T-cell (primary cell): ENCODE data around the gene CDK1. TPM values are rescaled to one million over a fixed set of nuclear protein-coding genes. Genes with fewer than 3 reads are reported as not detected.

ENCODE experiments used
- ATAC-seq, 4 experiments: fragments of 200-7000 bp in 3 of 4; fragments of 150-1000 bp in 1 of 4; cut with Tn5 transposase; replicated peaks in 1 of 4; 1 replicate in 3 of 4; 2 replicates in 1 of 4; pipeline ENCODE4 v1.10.0; 2021; ENCODE audit warnings: moderate library complexity in 3 of 4, mild to moderate bottlenecking in 2 of 4, moderate number of reproducible peaks in 1 of 4
- CTCF ChIA-PET, 2 donors: fragments of 300-600 bp; sonication (Branson Sonifier 250); formaldehyde crosslinking; loops; one replicate each; lab custom pipeline; 2022; ENCODE audit warnings: antibody characterized with exemption in 2 of 2; lab: Charles Lee
- POLR2A ChIA-PET, 2 donors: fragments of 300-600 bp; sonication (Branson Sonifier 250); formaldehyde crosslinking; loops; one replicate each; lab custom pipeline; 2022; ENCODE audit warnings: antibody characterized with exemption in 2 of 2; lab: Charles Lee
- DNase-seq, 35 experiments: peaks; one replicate each; pipeline versions ENCODE4 v3.0.0 to v3.0.0-alpha.2; 2013 to 2023
- H3K27ac ChIP-seq: one replicate; pipeline ENCODE4 v1.5.1; 2013; ENCODE audit warnings: low read length
- H3K27me3 ChIP-seq, 2 experiments: replicated peaks in 1 of 2; 1 replicate in 1 of 2; 2 replicates in 1 of 2; pipeline versions ENCODE4 v1.6.1 to v1.7.0; 2013; ENCODE audit warnings: low read length in 1 of 2, mixed read lengths in 1 of 2; ENCODE audit not compliant: control insufficient read depth in 2 of 2, insufficient read depth in 2 of 2; ENCODE audit errors: extremely low read depth in 1 of 2
- H3K36me3 ChIP-seq, 2 donors: 1 replicate in 1 of 2; 2 replicates in 1 of 2; pipeline versions ENCODE4 v1.6.1 to v1.7.0; 2013; ENCODE audit warnings: low read length in 1 of 2; ENCODE audit not compliant: control insufficient read depth in 2 of 2, insufficient read depth in 1 of 2; ENCODE audit errors: extremely low read depth in 1 of 2
- H3K4me1 ChIP-seq, 2 experiments: 1 replicate in 1 of 2; 2 replicates in 1 of 2; pipeline versions ENCODE4 v1.6.1 to v1.7.0; 2013; ENCODE audit warnings: low read length in 2 of 2, mixed read lengths in 1 of 2; ENCODE audit not compliant: insufficient read depth in 2 of 2, control insufficient read depth in 1 of 2; ENCODE audit errors: extremely low read depth in 1 of 2
- H3K4me3 ChIP-seq, 2 donors: 1 replicate in 1 of 2; 2 replicates in 1 of 2; pipeline versions ENCODE4 v1.5.1 to v1.7.0; 2013; ENCODE audit warnings: mild to moderate bottlenecking in 2 of 2, low read length in 1 of 2, moderate library complexity in 1 of 2; ENCODE audit not compliant: control insufficient read depth in 1 of 2; ENCODE audit errors: extremely low read depth in 1 of 2
- H3K9me3 ChIP-seq: 2 replicates; pipeline ENCODE4 v1.7.0; 2013
- H3K27ac Mint-ChIP-seq, 2 donors: one replicate each; pipeline ENCODE4 v1.8.0; 2020 to 2021; ENCODE audit warnings: mild to moderate bottlenecking in 2 of 2, mixed read lengths in 2 of 2
- H3K27me3 Mint-ChIP-seq, 2 donors: one replicate each; pipeline ENCODE4 v1.8.0; 2021 to 2022; ENCODE audit warnings: mixed read lengths in 2 of 2
- H3K36me3 Mint-ChIP-seq: one replicate; pipeline ENCODE4 v1.8.0; 2021; ENCODE audit warnings: mixed read lengths
- H3K4me1 Mint-ChIP-seq, 3 donors: one replicate each; pipeline ENCODE4 v1.8.0; 2020 to 2022; ENCODE audit warnings: mixed read lengths in 3 of 3, mild to moderate bottlenecking in 1 of 3
- H3K4me3 Mint-ChIP-seq, 3 donors: one replicate each; pipeline ENCODE4 v1.8.0; 2020 to 2022; ENCODE audit warnings: mild to moderate bottlenecking in 3 of 3, mixed read lengths in 3 of 3, moderate library complexity in 3 of 3
- H3K9me3 Mint-ChIP-seq, 3 donors: one replicate each; pipeline ENCODE4 v1.8.0; 2020 to 2022; ENCODE audit warnings: mixed read lengths in 3 of 3
- WGBS: methylation state at CpG from one replicate; pipeline ENCODE4 v1.1.5; 2013; ENCODE audit warnings: missing lambda C conversion rate; ENCODE audit not compliant: insufficient coverage; 5-methylcytosine and 5-hydroxymethylcytosine counted together
- total RNA-seq, 35 experiments: library from RNA in 6 of 35; stranded (reverse) in 6 of 35; fragments of 120-200 nt in 1 of 35; gene quantifications; one replicate each; pipeline versions ENCODE4 v1.2.1 to v1.2.4 and lab custom pipeline; 2013 to 2026

CDK1 gene
- total RNA-seq, 5 donors from 2014 or later (not counting 1 experiment from before 2014, with no cell fraction given) = 1.2 to 2.0 (median 1.6) TPM

DNA sequence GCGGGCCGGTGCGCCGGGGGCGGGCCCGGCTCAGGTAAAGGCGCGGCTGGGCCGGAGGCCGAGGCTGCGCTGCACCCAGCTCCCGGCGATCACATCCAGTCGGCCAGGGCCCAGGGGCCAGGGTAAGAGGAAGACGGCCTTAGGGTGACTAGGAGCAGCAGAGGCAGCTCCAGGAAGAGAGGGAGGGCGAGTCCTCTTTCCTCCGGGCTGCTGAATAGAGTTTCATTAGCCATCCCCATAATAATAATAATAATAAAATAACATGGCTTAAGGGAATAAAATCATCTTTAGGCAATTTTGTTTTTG, 44.8 kb upstream of the CDK1 start:
- Mint-ChIP-seq H3K4me3 (peak overlapping the region; percentile 72 to 96 (median 80)), H3K9me3 (no peaks in the 10 kb centered on the region), H3K27ac (peak overlapping the region in 1 of 2 donors; percentile 48), H3K36me3 (no peaks in the 10 kb centered on the region), H3K4me1 (peaks cover 38 to 45% (median 42%) of the 10 kb centered on the region in 3 donors), H3K27me3 (peaks cover 0 to 5% of the 10 kb centered on the region in 2 donors)
- Histone ChIP-seq H3K4me1 (peaks cover 22 to 23% of the 10 kb centered on the region in 2 experiments), H3K27me3 (peaks cover 0 to 19% of the 10 kb centered on the region in 2 experiments), H3K4me3 (peak overlapping the region; percentile 66 to 83), H3K36me3 (no peaks in the 10 kb centered on the region), H3K9me3 (no peaks in the 10 kb centered on the region), H3K27ac (peak overlapping the region; percentile 14)
- ChIA-PET POLR2A (no interaction called here), CTCF (interaction anchor here in 1 of 2 donors (1.1 kb wide), 1 partner anchor 33 kb away, joined by 4 read pairs; no protein-coding TSS in a partner anchor)
- WGBS = 0% methylated on average over 11 of the region's 17 CpGs
- peak in 2 of 35 experiments; percentile 11 to 14 for DNase-seq
- ATAC-seq = peak in 1 of 4 experiments; percentile 83

DNA sequence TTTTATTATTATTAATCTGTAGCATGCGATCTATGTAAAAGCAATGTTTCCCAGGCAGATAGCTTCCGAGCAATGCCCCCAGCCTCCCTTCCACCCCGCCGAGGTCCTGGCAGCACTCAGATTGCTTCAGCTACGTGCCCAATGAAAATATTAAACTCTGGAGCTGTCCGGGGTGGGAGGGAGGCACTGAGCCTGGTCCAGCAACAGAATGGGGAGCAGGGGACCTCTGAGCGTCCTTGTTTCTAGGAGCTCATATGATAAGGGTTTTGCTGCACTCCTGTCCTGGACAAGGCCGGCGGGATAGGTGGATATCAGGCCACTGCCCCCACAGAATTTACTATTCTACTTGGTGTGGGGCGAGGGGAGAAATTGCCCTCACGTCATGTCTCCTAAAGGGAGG, 44.5 kb upstream of the CDK1 start:
- CTCF ChIA-PET = interaction anchor here in 1 of 2 donors (1.1 kb wide), 1 partner anchor 33 kb away, joined by 4 read pairs; no protein-coding TSS in a partner anchor

DNA sequence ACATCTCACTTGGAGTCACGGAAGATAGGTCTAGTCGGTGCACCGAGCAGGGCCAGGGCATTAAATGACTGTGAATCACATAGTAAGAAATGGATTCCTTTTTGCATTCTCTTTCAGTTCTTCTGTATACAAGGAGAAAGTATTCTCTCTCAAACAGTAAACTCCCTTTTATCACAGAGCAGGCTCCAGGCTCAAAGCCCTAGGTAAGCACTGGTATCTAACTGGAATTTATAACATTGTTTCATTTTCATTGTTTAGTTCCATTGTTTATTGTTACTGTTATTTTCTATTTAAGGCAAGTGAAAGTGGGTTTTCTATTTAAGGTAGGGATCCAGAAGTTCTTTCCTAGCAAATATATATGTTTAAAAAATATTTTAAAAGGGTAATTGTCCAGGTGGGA, 44.1 kb upstream of the CDK1 start:
- Histone ChIP-seq H3K9me3 (no peaks in the 10 kb centered on the region), H3K27ac (no peak overlapping the region), H3K4me3 (no peak overlapping the region), H3K27me3 (peaks cover 0 to 19% of the 10 kb centered on the region in 2 experiments), H3K4me1 (peaks cover 16 to 22% of the 10 kb centered on the region in 2 experiments), H3K36me3 (no peaks in the 10 kb centered on the region)
- DNase-seq = no peak
- Mint-ChIP-seq H3K36me3 (no peaks in the 10 kb centered on the region), H3K27me3 (peaks cover 0 to 5% of the 10 kb centered on the region in 2 donors), H3K27ac (peak overlapping the region in 1 of 2 donors; percentile 69), H3K4me1 (peaks cover 31 to 38% (median 35%) of the 10 kb centered on the region in 3 donors), H3K9me3 (no peaks in the 10 kb centered on the region), H3K4me3 (peak overlapping the region; percentile 52 to 96 (median 72))
- no CpG with 5 or more reads among the region's 3 CpGs for WGBS
- ChIA-PET POLR2A (interaction anchor here (0.6 kb wide), 2 partner anchors 84 to 163 kb away, joined by 3 to 6 read pairs; no protein-coding TSS in a partner anchor), CTCF (interaction anchor here in 1 of 2 donors (0.7 to 1.1 kb wide), 2 partner anchors 33 to 44 kb away, joined by 3 to 4 read pairs; partner anchors contain the start of gene CDK1)
- no peak for ATAC-seq

More for the DNA sequence above, 44.5 kb upstream of the CDK1 start:
- no peak for DNase-seq
- H3K36me3 Mint-ChIP-seq = no peaks in the 10 kb centered on the region
- H3K27ac Mint-ChIP-seq = peak overlapping the region in 1 of 2 donors; percentile 69
- Histone ChIP-seq H3K27me3 (peaks cover 0 to 19% of the 10 kb centered on the region in 2 experiments), H3K27ac (peak overlapping the region; percentile 14), H3K9me3 (no peaks in the 10 kb centered on the region), H3K36me3 (no peaks in the 10 kb centered on the region), H3K4me3 (peak overlapping the region; percentile 66 to 83), H3K4me1 (peaks cover 20 to 22% of the 10 kb centered on the region in 2 experiments)
- peaks cover 0 to 5% of the 10 kb centered on the region in 2 donors for H3K27me3 Mint-ChIP-seq
- POLR2A ChIA-PET = interaction anchor here in 1 of 2 donors (0.6 kb wide), 1 partner anchor 162 kb away, joined by 3 read pairs; no protein-coding TSS in a partner anchor
- ATAC-seq = no peak
- H3K4me3 Mint-ChIP-seq = peak overlapping the region; percentile 52 to 96 (median 72)
- 84% methylated on average over 8 of the region's 11 CpGs for WGBS
- no peaks in the 10 kb centered on the region for H3K9me3 Mint-ChIP-seq
- peaks cover 35 to 42% (median 39%) of the 10 kb centered on the region in 3 donors for H3K4me1 Mint-ChIP-seq

DNA sequence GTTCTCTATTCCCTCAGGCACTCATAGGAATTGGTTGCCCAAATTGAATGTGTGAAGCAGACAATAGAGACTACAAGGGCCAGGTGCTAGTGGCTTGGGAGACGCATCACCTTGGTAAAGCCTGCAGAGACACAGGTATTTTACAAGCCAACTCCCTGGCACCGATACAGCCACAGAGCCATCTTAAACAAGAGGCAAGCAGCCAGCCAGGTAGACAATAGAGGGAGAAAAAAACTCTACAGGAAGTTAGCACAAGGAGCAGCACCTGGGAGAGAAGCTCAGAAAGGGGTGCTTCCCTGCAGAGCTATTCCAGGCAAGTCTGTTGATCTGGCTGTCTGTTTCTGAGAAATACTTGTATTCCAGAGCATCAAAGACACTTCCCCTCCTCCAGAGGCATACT, 43.0 kb upstream of the CDK1 start:
- no peaks in the 10 kb centered on the region for H3K9me3 Mint-ChIP-seq
- H3K4me1 ChIP-seq = peaks cover 7 to 18% of the 10 kb centered on the region in 2 experiments
- no peak overlapping the region for H3K4me3 Mint-ChIP-seq
- CTCF ChIA-PET = interaction anchor here in 1 of 2 donors (1.3 kb wide), 1 partner anchor 16 kb away, joined by 3 read pairs; no protein-coding TSS in a partner anchor
- peaks cover 21 to 29% (median 24%) of the 10 kb centered on the region in 3 donors for H3K4me1 Mint-ChIP-seq
- H3K27ac ChIP-seq = no peak overlapping the region
- POLR2A ChIA-PET = interaction anchor here in 1 of 2 donors (0.6 kb wide), 1 partner anchor 713 kb away, joined by 3 read pairs; no protein-coding TSS in a partner anchor
- H3K27me3 ChIP-seq = peaks cover 0 to 21% of the 10 kb centered on the region in 2 experiments
- no peak overlapping the region for H3K27ac Mint-ChIP-seq
- H3K36me3 Mint-ChIP-seq = no peaks in the 10 kb centered on the region
- WGBS = no CpG with 5 or more reads among the region's 2 CpGs
- DNase-seq (no peak), ATAC-seq (no peak)
- H3K27me3 Mint-ChIP-seq = peaks cover 0 to 5% of the 10 kb centered on the region in 2 donors
- no peaks in the 10 kb centered on the region for H3K9me3 ChIP-seq
- H3K4me3 ChIP-seq = no peak overlapping the region
- no peaks in the 10 kb centered on the region for H3K36me3 ChIP-seq

DNA sequence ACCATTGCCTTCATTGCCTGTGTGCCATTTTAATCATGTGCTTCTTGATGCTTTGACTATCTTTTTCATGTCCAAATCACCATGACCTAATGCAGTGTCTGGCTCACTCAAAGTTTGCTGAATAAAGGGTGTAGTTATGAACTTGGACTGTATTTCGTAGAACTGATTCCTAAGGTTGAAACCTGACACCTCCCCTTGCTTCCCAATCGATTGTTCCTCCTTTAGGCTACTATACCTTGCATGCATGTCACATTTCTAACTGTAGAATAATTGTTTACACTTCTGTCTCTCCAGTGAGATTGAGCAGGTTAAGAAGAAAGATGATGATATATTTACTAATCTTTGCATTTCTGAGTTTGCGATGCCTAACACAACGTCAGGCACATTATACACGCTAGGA, 41.0 kb upstream of the CDK1 start:
- H3K36me3 Mint-ChIP-seq = peaks cover 3% of the 10 kb centered on the region

DNA sequence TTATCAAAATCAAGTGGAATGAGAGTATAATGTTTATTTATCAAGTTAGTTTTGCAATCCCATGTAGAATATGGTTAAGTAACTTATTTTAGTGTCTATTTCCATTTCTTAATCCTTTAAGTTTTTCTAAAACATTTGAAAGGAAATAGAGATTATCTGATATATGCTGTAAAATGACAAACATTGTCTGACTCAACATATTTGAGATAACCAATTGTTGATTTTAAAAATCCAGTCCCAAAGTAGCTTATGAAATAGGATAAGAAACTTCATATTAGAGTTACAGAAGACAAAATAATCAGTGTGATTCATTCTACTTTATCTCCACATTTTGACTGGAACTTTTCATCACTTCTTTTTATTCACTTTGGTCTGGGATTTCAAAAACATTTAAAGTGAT, 38.7 kb upstream of the CDK1 start:
- no peaks in the 10 kb centered on the region for H3K9me3 Mint-ChIP-seq
- DNase-seq (no peak), ATAC-seq (no peak)
- H3K27ac Mint-ChIP-seq = no peak overlapping the region
- Histone ChIP-seq H3K27ac (no peak overlapping the region), H3K4me1 (no peaks in the 10 kb centered on the region), H3K27me3 (peaks cover 0 to 6% of the 10 kb centered on the region in 2 experiments), H3K36me3 (no peaks in the 10 kb centered on the region), H3K9me3 (no peaks in the 10 kb centered on the region), H3K4me3 (no peak overlapping the region)
- peaks cover 0 to 1% (median 0%) of the 10 kb centered on the region in 3 donors for H3K4me1 Mint-ChIP-seq
- POLR2A ChIA-PET = no interaction called here
- CTCF ChIA-PET = no interaction called here
- H3K27me3 Mint-ChIP-seq = peaks cover 0 to 3% of the 10 kb centered on the region in 2 donors
- H3K4me3 Mint-ChIP-seq = no peak overlapping the region
- H3K36me3 Mint-ChIP-seq = peaks cover 9% of the 10 kb centered on the region

More for the DNA sequence above, 41.0 kb upstream of the CDK1 start:
- ChIA-PET POLR2A (no interaction called here), CTCF (no interaction called here)
- Mint-ChIP-seq H3K27ac (no peak overlapping the region), H3K9me3 (no peaks in the 10 kb centered on the region), H3K4me1 (peaks cover 4 to 12% (median 9%) of the 10 kb centered on the region in 3 donors), H3K27me3 (peaks cover 0 to 5% of the 10 kb centered on the region in 2 donors), H3K4me3 (no peak overlapping the region)
- Histone ChIP-seq H3K9me3 (no peaks in the 10 kb centered on the region), H3K4me3 (no peak overlapping the region), H3K27me3 (peaks cover 0 to 21% of the 10 kb centered on the region in 2 experiments), H3K27ac (no peak overlapping the region), H3K36me3 (no peaks in the 10 kb centered on the region), H3K4me1 (peaks cover 0 to 15% of the 10 kb centered on the region in 2 experiments)
- DNase-seq = no peak
- whole genome bisulfite sequencing = 100% methylated on average over 2 of the region's 5 CpGs
- ATAC-seq = no peak
